Limb (tissue), 2 donors: ENCODE data around the gene GRIFIN.

Source experiments
- DNase-seq, 2 donors: peaks; one replicate each; pipeline ENCODE4 v3.0.0-alpha.2; 2016; ENCODE audit errors: extremely low spot score in 2 of 2

GRIFIN gene

DNA sequence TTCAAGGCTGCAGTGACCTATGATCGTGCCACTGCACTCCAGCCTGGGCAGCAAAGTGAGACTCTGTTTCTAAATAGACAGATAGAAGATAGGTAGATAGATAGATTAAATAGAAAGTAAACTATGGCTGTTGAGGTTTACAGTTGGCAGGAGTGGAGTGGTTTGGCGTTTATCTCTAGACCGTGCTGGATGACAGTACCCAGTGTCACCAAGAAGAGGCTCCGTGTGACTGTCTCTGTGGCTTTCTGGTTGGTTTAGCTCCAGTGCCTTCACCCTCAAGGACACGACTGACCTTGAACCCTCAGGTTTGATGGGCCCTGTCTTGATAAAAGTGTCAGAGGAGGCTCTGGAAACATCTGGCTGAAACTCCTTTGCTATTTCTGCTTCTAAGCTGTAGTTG, 41.1 kb downstream of the GRIFIN start:
- no peak for DNase-seq

DNA sequence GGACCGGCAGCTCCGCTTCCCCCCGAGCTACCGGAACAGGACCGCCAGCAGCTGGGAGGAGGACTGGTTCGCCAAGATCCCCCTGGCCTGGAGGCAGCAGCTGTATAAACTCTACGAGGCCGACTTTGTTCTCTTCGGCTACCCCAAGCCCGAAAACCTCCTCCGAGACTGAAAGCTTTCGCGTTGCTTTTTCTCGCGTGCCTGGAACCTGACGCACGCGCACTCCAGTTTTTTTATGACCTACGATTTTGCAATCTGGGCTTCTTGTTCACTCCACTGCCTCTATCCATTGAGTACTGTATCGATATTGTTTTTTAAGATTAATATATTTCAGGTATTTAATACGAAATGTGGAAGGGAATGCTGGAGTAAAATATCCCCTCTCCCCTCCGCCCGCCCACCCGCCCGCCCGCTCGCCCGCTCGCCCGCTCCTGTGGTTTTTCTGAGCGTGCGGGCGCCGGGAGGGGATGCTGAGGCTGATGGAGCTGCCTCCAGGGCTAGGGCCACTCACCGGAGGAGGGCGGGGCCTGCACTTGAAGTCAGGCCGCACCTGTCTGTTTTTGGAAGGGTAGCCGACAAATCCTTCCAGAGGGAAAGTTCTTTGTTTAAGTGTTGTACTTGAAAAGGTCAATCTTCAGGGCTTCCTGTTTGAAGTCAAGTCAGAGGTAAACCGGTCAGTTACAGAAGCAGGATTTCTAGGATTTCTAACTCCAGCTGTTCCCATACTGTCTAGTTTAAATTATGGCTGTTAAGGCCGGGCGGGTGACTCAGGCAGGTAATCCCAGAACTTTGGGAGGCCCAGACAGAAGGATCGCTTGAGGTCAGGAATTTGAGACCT, 42.3 kb downstream of the GRIFIN start:
- DNase-seq = no peak

DNA sequence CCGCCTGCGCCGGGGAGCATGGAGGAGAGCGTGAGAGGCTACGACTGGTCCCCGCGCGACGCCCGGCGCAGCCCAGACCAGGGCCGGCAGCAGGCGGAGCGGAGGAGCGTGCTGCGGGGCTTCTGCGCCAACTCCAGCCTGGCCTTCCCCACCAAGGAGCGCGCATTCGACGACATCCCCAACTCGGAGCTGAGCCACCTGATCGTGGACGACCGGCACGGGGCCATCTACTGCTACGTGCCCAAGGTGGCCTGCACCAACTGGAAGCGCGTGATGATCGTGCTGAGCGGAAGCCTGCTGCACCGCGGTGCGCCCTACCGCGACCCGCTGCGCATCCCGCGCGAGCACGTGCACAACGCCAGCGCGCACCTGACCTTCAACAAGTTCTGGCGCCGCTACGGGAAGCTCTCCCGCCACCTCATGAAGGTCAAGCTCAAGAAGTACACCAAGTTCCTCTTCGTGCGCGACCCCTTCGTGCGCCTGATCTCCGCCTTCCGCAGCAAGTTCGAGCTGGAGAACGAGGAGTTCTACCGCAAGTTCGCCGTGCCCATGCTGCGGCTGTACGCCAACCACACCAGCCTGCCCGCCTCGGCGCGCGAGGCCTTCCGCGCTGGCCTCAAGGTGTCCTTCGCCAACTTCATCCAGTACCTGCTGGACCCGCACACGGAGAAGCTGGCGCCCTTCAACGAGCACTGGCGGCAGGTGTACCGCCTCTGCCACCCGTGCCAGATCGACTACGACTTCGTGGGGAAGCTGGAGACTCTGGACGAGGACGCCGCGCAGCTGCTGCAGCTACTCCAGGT, 43.1 kb downstream of the GRIFIN start:
- DNase-seq = no peak

DNA sequence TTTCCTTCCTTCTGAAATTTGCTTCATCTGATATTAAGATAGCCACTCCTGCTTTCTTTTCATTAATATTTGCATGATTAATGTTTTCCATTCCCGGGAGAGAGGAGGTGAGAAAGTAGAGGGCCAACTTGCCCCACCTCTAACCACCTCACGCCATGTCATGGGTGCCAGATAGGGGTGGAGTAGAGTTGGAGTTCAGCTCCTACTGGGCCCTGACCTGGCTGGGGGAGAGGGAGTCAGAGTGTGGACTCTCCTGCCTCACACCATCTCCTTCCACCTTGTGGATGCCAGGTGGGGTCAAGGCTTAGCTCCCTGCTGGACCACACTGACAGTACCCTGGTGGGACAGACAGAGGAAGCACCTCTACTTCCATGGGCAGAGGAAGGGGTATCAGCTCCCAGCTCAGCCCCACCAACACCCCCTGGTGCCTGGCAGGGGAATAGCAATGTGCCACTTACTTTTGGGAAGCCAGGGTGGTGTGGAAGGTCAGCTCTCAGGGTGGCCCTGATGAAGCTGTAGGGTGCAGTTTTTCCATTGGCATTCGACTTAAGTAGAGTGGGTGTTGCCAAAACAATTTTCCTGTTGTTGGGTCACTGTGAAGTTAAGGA, 44.8 kb downstream of the GRIFIN start:
- no peak for DNase-seq

DNA sequence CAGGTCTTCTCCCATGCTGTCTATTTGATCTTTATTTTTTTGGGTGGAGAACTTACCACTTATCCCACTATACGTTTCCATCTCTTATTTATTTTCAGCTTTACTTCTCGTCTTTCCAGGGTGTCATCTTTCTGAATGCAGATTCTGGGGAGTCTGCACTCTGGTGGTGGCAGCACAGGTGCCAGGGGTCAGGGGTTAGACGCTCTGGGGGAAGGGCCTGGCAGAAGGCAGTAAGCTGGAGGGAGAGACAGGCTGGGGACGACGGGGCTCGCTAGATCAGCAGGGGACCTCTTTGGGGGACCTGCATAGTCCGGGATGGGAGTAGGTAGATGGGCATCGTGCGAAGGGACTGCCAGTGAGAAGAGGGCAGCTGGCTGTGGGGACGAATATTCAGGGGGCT, 50.4 kb downstream of the GRIFIN start:
- DNase-seq = no peak
